Measurements from ENCODE around the gene TEX14.

DNA sequence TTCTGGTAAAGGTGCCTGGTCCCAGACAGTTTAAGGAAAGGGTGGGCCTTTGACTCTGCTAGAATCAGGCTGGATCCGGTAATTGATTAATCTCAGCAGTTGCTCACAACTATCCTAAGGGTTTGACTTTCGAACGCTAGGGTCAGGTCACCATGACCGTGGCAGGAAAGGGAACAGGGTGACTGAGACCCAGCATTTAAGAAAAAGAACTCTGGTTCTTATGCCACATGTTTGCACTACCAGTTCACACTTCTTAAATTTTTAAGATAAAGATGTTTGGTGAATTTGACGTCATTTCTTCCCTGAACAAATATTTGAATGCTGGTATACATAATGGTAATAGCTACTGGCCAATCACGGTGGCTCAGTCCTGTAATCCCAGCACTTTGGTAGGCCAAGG is 52.2 kb downstream of the TEX14 start:
- TF ChIP-seq, protein P1, sequence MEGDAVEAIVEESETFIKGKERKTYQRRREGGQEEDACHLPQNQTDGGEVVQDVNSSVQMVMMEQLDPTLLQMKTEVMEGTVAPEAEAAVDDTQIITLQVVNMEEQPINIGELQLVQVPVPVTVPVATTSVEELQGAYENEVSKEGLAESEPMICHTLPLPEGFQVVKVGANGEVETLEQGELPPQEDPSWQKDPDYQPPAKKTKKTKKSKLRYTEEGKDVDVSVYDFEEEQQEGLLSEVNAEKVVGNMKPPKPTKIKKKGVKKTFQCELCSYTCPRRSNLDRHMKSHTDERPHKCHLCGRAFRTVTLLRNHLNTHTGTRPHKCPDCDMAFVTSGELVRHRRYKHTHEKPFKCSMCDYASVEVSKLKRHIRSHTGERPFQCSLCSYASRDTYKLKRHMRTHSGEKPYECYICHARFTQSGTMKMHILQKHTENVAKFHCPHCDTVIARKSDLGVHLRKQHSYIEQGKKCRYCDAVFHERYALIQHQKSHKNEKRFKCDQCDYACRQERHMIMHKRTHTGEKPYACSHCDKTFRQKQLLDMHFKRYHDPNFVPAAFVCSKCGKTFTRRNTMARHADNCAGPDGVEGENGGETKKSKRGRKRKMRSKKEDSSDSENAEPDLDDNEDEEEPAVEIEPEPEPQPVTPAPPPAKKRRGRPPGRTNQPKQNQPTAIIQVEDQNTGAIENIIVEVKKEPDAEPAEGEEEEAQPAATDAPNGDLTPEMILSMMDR (IDR thresholded peaks at IDR 0.05; ENCODE audit: insufficient read depth, low read length, poor library complexity, severe bottlenecking), result no peak
- no peak for TF ChIP-seq EZH2phosphoT487 (conservative IDR thresholded peaks at IDR 0.05; ENCODE audit: low read length)

Data from SU-DHL-6 (cell line).